Measurements from ENCODE around the gene TTLL6. TPM values are rescaled to one million over a fixed set of nuclear protein-coding genes. Genes with fewer than 3 reads are reported as not detected.

TTLL6 gene
- total and polyA plus RNA-seq, 4 donors, result 0.94 to 2.8 (median 1.6) TPM

GRCh38 chr17:48721009-48721402 is 96.0 kb downstream of the TTLL6 start:
- H3K36me3 ChIP-seq (ENCODE audit: control insufficient read depth in 4 of 4, insufficient read depth in 4 of 4, low read length in 4 of 4), result no peaks in the 10 kb centered on the region
- no peak overlapping the region for H3K27ac ChIP-seq (ENCODE audit: low read depth in 1 of 2, low read length in 1 of 2)
- H3K9me3 ChIP-seq (ENCODE audit: control insufficient read depth in 4 of 4, insufficient read depth in 3 of 4, low read length in 3 of 4), result peaks cover 0 to 16% (median 0%) of the 10 kb centered on the region in 4 donors
- peaks cover 12 to 97% (median 96%) of the 10 kb centered on the region in 3 donors for H3K27me3 ChIP-seq (ENCODE audit: control insufficient read depth in 3 of 3, insufficient read depth in 3 of 3, low read length in 2 of 3)
- no peak overlapping the region for H3K9ac ChIP-seq (ENCODE audit: insufficient read depth in 1 of 2, low read length in 2 of 2)
- TF ChIP-seq, protein P1, sequence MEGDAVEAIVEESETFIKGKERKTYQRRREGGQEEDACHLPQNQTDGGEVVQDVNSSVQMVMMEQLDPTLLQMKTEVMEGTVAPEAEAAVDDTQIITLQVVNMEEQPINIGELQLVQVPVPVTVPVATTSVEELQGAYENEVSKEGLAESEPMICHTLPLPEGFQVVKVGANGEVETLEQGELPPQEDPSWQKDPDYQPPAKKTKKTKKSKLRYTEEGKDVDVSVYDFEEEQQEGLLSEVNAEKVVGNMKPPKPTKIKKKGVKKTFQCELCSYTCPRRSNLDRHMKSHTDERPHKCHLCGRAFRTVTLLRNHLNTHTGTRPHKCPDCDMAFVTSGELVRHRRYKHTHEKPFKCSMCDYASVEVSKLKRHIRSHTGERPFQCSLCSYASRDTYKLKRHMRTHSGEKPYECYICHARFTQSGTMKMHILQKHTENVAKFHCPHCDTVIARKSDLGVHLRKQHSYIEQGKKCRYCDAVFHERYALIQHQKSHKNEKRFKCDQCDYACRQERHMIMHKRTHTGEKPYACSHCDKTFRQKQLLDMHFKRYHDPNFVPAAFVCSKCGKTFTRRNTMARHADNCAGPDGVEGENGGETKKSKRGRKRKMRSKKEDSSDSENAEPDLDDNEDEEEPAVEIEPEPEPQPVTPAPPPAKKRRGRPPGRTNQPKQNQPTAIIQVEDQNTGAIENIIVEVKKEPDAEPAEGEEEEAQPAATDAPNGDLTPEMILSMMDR (IDR thresholded peaks at IDR 0.05; ENCODE audit: control extremely low read depth, extremely low read depth), result no peak
- H3K4me1 ChIP-seq (ENCODE audit: control insufficient read depth in 5 of 5, insufficient read depth in 5 of 5, low read length in 5 of 5), result peaks cover 0 to 17% (median 0%) of the 10 kb centered on the region in 5 donors
- WGBS, 2 donors, result 61 to 67% methylated on average over 1 of the region's 1 CpG
- DNase-seq (no peak), ATAC-seq (ENCODE audit: insufficient read depth, low FRiP score) (no peak)
- no peak overlapping the region for H3K4me3 ChIP-seq

GRCh38 chr17:48720266-48721008 is 96.6 kb downstream of the TTLL6 start:
- ATAC-seq (ENCODE audit: insufficient read depth, low FRiP score) (no peak), DNase-seq (no peak)
- no peak overlapping the region for H3K27ac ChIP-seq (ENCODE audit: low read depth in 1 of 2, low read length in 1 of 2)
- H3K9ac ChIP-seq (ENCODE audit: insufficient read depth in 1 of 2, low read length in 2 of 2), result no peak overlapping the region
- no peak overlapping the region for H3K4me3 ChIP-seq
- WGBS, 2 donors, result 23 to 25% methylated on average over 11 of the region's 11 CpGs
- H3K36me3 ChIP-seq (ENCODE audit: control insufficient read depth in 4 of 4, insufficient read depth in 4 of 4, low read length in 4 of 4), result no peaks in the 10 kb centered on the region
- TF ChIP-seq, protein P1 (IDR thresholded peaks at IDR 0.05; ENCODE audit: control extremely low read depth, extremely low read depth), result no peak
- H3K4me1 ChIP-seq (ENCODE audit: control insufficient read depth in 5 of 5, insufficient read depth in 5 of 5, low read length in 5 of 5), result peaks cover 0 to 17% (median 0%) of the 10 kb centered on the region in 5 donors
- peaks cover 0 to 16% (median 0%) of the 10 kb centered on the region in 4 donors for H3K9me3 ChIP-seq (ENCODE audit: control insufficient read depth in 4 of 4, insufficient read depth in 3 of 4, low read length in 3 of 4)
- peaks cover 12 to 97% (median 96%) of the 10 kb centered on the region in 3 donors for H3K27me3 ChIP-seq (ENCODE audit: control insufficient read depth in 3 of 3, insufficient read depth in 3 of 3, low read length in 2 of 3)

DNA sequence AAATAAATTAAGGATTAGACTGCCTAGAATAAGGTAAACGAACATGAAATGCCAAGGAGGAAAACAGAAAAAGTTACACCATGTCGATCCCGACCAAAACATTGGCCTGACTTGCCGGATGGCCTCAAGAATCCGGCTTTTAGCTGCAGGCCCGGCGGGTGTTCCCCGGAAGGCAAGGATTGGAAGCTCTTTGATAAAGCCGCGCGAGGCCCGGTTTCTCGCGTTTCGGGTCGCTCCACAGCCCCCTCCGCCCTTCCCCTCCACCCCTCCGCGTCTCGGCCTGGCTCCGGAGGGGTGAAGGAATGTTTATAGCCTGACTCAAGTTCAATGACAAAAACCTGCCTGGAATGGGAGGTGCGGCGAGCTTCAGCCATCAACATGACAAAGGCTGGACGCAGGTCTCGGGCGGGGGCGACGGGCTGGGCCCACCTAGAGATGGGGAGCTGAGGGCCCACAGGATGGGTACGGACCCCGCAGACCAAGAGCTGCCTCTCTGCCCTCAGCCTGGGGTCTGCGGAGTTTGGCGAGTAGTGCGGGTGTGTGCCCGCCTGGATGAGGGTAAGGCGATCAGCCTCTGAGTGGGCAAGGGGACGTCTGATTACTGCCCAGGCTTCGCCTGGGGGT is 97.3 kb downstream of the TTLL6 start:
- peak; percentile 32 to 54 (median 38) for DNase-seq
- Histone ChIP-seq H3K4me3 (no peak overlapping the region), H3K27me3 (ENCODE audit: control insufficient read depth in 3 of 3, insufficient read depth in 3 of 3, low read length in 2 of 3) (peaks cover 15 to 97% (median 96%) of the 10 kb centered on the region in 3 donors), H3K4me1 (ENCODE audit: control insufficient read depth in 5 of 5, insufficient read depth in 5 of 5, low read length in 5 of 5) (peaks cover 0 to 14% (median 0%) of the 10 kb centered on the region in 5 donors), H3K27ac (ENCODE audit: low read depth in 1 of 2, low read length in 1 of 2) (no peak overlapping the region), H3K36me3 (ENCODE audit: control insufficient read depth in 4 of 4, insufficient read depth in 4 of 4, low read length in 4 of 4) (no peaks in the 10 kb centered on the region), H3K9ac (ENCODE audit: insufficient read depth in 1 of 2, low read length in 2 of 2) (no peak overlapping the region), H3K9me3 (ENCODE audit: control insufficient read depth in 4 of 4, insufficient read depth in 3 of 4, low read length in 3 of 4) (peaks cover 0 to 16% (median 0%) of the 10 kb centered on the region in 4 donors)
- TF ChIP-seq, protein P1 (IDR thresholded peaks at IDR 0.05; ENCODE audit: control extremely low read depth, extremely low read depth), result no peak
- WGBS, 2 donors, result 7 to 11% methylated on average over 35 to 37 of the region's 37 CpGs
- ATAC-seq (ENCODE audit: insufficient read depth, low FRiP score), result no peak
